HEK293 (cell line): ENCODE data around the gene PKLR.
A peak's percentile ranks its signal among the peaks of the same experiment; 100 is the strongest.

ENCODE experiments used
- CTCF ChIA-PET: fragments of 350-600 bp; formaldehyde crosslinking; extraction: SDS; loops from one replicate; lab custom pipeline; 2021; ENCODE audit warnings: antibody characterized with exemption; lab: Yijun Ruan, JAX
- POLR2A ChIA-PET: fragments of 300-600 bp; formaldehyde crosslinking; extraction: SDS; loops from one replicate; lab custom pipeline; 2020; ENCODE audit warnings: antibody characterized with exemption, inconsistent platforms; lab: Yijun Ruan, JAX
- H3K27ac ChIP-seq: fragments of 200-500 bp; sonication (Bioruptor generic); 2 replicates; pipeline ENCODE4 v1.5.1; 2014; ENCODE audit warnings: low read depth, low read length, control low read depth, inconsistent platforms; ENCODE audit errors: extremely low read depth
- H3K36me3 ChIP-seq, 2 experiments: fragments of 200-500 bp in 1 of 2; sonication (Bioruptor generic) in 1 of 2; 1 replicate in 1 of 2; 2 replicates in 1 of 2; pipeline ENCODE4 v1.5.1; 2014 to 2017; ENCODE audit warnings: inconsistent platforms in 2 of 2, low read length in 2 of 2; ENCODE audit not compliant: control insufficient read depth in 2 of 2, insufficient read depth in 1 of 2
- H3K4me1 ChIP-seq: fragments of 200-500 bp; sonication (Bioruptor generic); 2 replicates; pipeline ENCODE4 v1.5.1; 2014; ENCODE audit warnings: mild to moderate bottlenecking, low read length, inconsistent platforms; ENCODE audit not compliant: control insufficient read depth, insufficient read depth
- H3K4me3 ChIP-seq: 2 replicates; pipeline ENCODE4 v1.5.1; 2011; ENCODE audit warnings: low read depth, mild to moderate bottlenecking, control low read depth, low read length, moderate library complexity
- H3K9me3 ChIP-seq: fragments of 200-500 bp; sonication (Bioruptor generic); 2 replicates; pipeline ENCODE4 v1.5.1; 2014; ENCODE audit warnings: low read depth, low read length, inconsistent platforms; ENCODE audit not compliant: control insufficient read depth, insufficient read depth
- GLI4 ChIP-seq: fragments of 450-650 bp; formaldehyde crosslinking; IDR thresholded peaks from 2 replicates; pipeline ENCODE4 v1.5.1; 2016; ENCODE audit warnings: missing biosample characterization, missing genetic modification characterization
- GLIS1 ChIP-seq: fragments of 450-650 bp; formaldehyde crosslinking; IDR thresholded peaks from 2 replicates; pipeline ENCODE4 v1.5.1; 2016; ENCODE audit warnings: missing biosample characterization, missing genetic modification characterization
- MEIS1 ChIP-seq: sonication (generic); formaldehyde crosslinking; IDR thresholded peaks from 2 replicates; pipeline ENCODE4 v1.8.1; 2022; ENCODE audit warnings: missing genetic modification reagents, mild to moderate bottlenecking, borderline replicate concordance
- PRDM1 ChIP-seq: fragments of 450-650 bp; formaldehyde crosslinking; IDR thresholded peaks from 2 replicates; pipeline ENCODE4; 2016; ENCODE audit warnings: missing biosample characterization, missing genetic modification characterization
- SP3 ChIP-seq: fragments of 450-650 bp; formaldehyde crosslinking; IDR thresholded peaks from 2 replicates; pipeline ENCODE4 v1.5.1; 2016; ENCODE audit warnings: missing biosample characterization, missing genetic modification characterization
- TRIM28 ChIP-seq: IDR thresholded peaks from 2 replicates; pipeline ENCODE4 v1.6.1; 2011; ENCODE audit warnings: low read length, control low read depth, borderline replicate concordance
- WT1 ChIP-seq: fragments of 450-650 bp; formaldehyde crosslinking; IDR thresholded peaks from 2 replicates; pipeline ENCODE4 v1.5.1; 2016; ENCODE audit warnings: missing biosample characterization, missing genetic modification characterization
- YY1 ChIP-seq: fragments of 450-650 bp; formaldehyde crosslinking; IDR thresholded peaks from 2 replicates; pipeline ENCODE4 v1.5.1; 2018; ENCODE audit warnings: missing biosample characterization, missing genetic modification characterization
- ZBTB20 ChIP-seq: fragments of 450-650 bp; formaldehyde crosslinking; IDR thresholded peaks from 2 replicates; pipeline ENCODE4 v1.5.1; 2016; ENCODE audit warnings: missing biosample characterization, missing genetic modification characterization
- ZBTB48 ChIP-seq: fragments of 450-650 bp; formaldehyde crosslinking; IDR thresholded peaks from 2 replicates; pipeline ENCODE4 v1.5.1; 2016; ENCODE audit warnings: missing biosample characterization, missing genetic modification characterization
- ZNF112 ChIP-seq: fragments of 450-650 bp; formaldehyde crosslinking; IDR thresholded peaks from 2 replicates; pipeline ENCODE4 v1.5.0; 2017; ENCODE audit warnings: missing biosample characterization, missing genetic modification characterization
- ZNF223 ChIP-seq: fragments of 450-650 bp; formaldehyde crosslinking; IDR thresholded peaks from 2 replicates; pipeline ENCODE4 v1.5.1; 2016; ENCODE audit warnings: missing biosample characterization, missing genetic modification characterization
- ZNF302 ChIP-seq: fragments of 450-650 bp; formaldehyde crosslinking; IDR thresholded peaks from 2 replicates; pipeline ENCODE4 v1.5.1; 2016; ENCODE audit warnings: missing biosample characterization, missing genetic modification characterization, low read depth
- ZNF433 ChIP-seq: fragments of 450-650 bp; formaldehyde crosslinking; IDR thresholded peaks from 2 replicates; pipeline ENCODE4 v1.5.1; 2016; ENCODE audit warnings: missing biosample characterization, missing genetic modification characterization, low read depth
- ZNF549 ChIP-seq: fragments of 450-650 bp; IDR thresholded peaks from 2 replicates; pipeline ENCODE4 v1.5.1; 2018; ENCODE audit warnings: missing biosample characterization, missing genetic modification characterization, mild to moderate bottlenecking, inconsistent platforms, moderate library complexity
- ZNF558 ChIP-seq: fragments of 450-650 bp; formaldehyde crosslinking; IDR thresholded peaks from 2 replicates; pipeline ENCODE4 v1.5.1; 2016; ENCODE audit warnings: missing biosample characterization, missing genetic modification characterization
- ZNF621 ChIP-seq: fragments of 450-650 bp; formaldehyde crosslinking; IDR thresholded peaks from 2 replicates; pipeline ENCODE4 v1.5.1; 2017; ENCODE audit warnings: missing biosample characterization, missing genetic modification characterization
- ZNF626 ChIP-seq: fragments of 450-650 bp; sonication (Bioruptor Pico); formaldehyde crosslinking; IDR thresholded peaks from 2 replicates; pipeline ENCODE4 v1.5.1; 2018; ENCODE audit warnings: missing biosample characterization, missing genetic modification characterization, inconsistent platforms
- ZNF629 ChIP-seq: fragments of 450-650 bp; formaldehyde crosslinking; IDR thresholded peaks from 2 replicates; pipeline ENCODE4 v1.5.1; 2017; ENCODE audit warnings: missing biosample characterization, missing genetic modification characterization
- ZXDB ChIP-seq: fragments of 450-650 bp; formaldehyde crosslinking; IDR thresholded peaks from 2 replicates; pipeline ENCODE4 v1.5.1; 2016; ENCODE audit warnings: missing biosample characterization, missing genetic modification characterization
- TF ChIP-seq, protein P1 (sequence below): fragments of 450-650 bp; formaldehyde crosslinking; IDR thresholded peaks from 2 replicates; pipeline ENCODE4 v1.5.1; 2016; ENCODE audit warnings: missing biosample characterization, missing genetic modification characterization
- TF ChIP-seq, protein P2 (sequence below): fragments of 450-650 bp; formaldehyde crosslinking; IDR thresholded peaks from 2 replicates; pipeline ENCODE4 v1.5.1; 2017; ENCODE audit warnings: missing biosample characterization, mild to moderate bottlenecking, missing genetic modification characterization, moderate library complexity
- TF ChIP-seq, protein P3 (sequence below): fragments of 450-650 bp; formaldehyde crosslinking; IDR thresholded peaks from 2 replicates; pipeline ENCODE4 v1.5.1; 2016; ENCODE audit warnings: missing biosample characterization, missing genetic modification characterization
- TF ChIP-seq, protein P4 (sequence below): fragments of 450-650 bp; formaldehyde crosslinking; IDR thresholded peaks from 2 replicates; pipeline ENCODE4 v1.5.1; 2017; ENCODE audit warnings: missing biosample characterization, missing genetic modification characterization
- TF ChIP-seq, protein P5 (sequence below): fragments of 450-650 bp; formaldehyde crosslinking; IDR thresholded peaks from 2 replicates; pipeline ENCODE4 v1.5.1; 2016; ENCODE audit warnings: missing biosample characterization, missing genetic modification characterization
- TF ChIP-seq, protein P6 (sequence below): fragments of 450-650 bp; formaldehyde crosslinking; IDR thresholded peaks from 2 replicates; pipeline ENCODE4 v1.5.1; 2016; ENCODE audit warnings: missing biosample characterization, missing genetic modification characterization

PKLR gene

DNA sequence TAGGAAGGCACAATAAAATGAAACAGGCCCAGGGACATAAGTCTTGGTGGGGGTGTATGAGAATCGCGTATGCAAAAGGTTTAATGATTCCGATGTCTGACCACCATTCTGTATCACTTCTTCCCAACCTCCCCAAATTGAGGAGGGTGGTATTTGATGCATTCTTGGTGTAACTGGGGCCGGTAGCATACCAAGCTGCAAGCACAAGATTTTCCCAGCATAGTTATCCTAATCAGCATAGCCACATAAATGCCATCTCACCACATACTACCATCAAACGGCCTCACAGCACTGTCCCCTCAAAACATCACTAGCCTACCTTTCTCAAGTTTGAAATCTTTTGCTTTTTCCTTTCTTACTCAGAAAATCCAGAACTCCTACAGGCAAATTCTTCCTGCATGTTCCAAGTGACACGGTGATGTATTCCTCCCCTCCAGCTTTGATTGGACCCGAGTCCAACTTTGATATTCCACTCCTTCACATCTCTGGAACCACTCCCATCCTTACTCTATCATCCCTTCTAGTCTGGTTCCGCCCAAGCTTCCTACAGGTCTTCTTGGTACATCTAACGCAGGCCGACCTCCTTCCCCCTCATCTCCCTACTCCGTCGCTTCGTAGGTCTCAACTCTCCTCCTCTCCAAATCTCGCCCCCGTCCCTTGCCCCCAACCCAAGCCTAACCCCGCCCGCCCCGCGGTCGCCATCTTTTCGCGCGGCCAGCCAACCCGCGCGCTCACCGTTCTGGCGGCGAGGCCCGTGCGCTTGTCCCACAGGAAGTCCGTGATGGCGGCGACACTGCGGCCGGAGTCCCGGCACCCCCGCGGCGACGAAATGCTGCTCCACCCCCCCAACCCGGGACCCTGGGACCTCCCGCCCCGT lies 28.5 kb downstream of the PKLR start:
- POLR2A ChIA-PET, result interaction anchor here (0.6 to 4.6 kb wide), 20 partner anchors 9 to 337 kb away, joined by 3 to 54 read pairs (median 6); partner anchors contain the start of genes ASH1L, ENTREP3, FDPS and SCAMP3
- no peaks in the 10 kb centered on the region for H3K4me1 ChIP-seq
- H3K9me3 ChIP-seq, result no peaks in the 10 kb centered on the region
- H3K27ac ChIP-seq, result peak overlapping the region; percentile 71
- peaks cover 23 to 45% of the 10 kb centered on the region in 2 experiments for H3K36me3 ChIP-seq
- CTCF ChIA-PET, result interaction anchor here (0.5 to 5.2 kb wide), 4 partner anchors 13 to 183 kb away, joined by 3 to 45 read pairs (median 4); partner anchors contain the start of gene THBS3
- peak overlapping the region; percentile 88 for H3K4me3 ChIP-seq
- TF ChIP-seq ZNF433 (tag by site-specific recombination) (no peak), ZBTB20 (tag by site-specific recombination) (peak; percentile 94), ZNF549 (tag by site-specific recombination) (no peak), ZXDB (tag by site-specific recombination) (0 out of 2 replicates have a peak, but pooled peaks have one; percentile 66), PRDM1 (tag by site-specific recombination) (no peak), ZNF302 (tag by site-specific recombination) (no peak), ZNF558 (tag by site-specific recombination) (no peak), GLI4 (tag by site-specific recombination) (no peak; the same call in 1 of the 2 replicates), ZNF621 (tag by site-specific recombination) (no peak), ZNF223 (tag by site-specific recombination) (no peak), SP3 (no peak), YY1 (peak; percentile 89), ZNF629 (no peak), ZBTB48 (tag by site-specific recombination) (peak; percentile 68), MEIS1 (CRISPR knock-in tag) (no peak), ZNF112 (tag by site-specific recombination) (no peak), WT1 (tag by site-specific recombination) (peak; percentile 17; the same call in 1 of the 2 replicates), GLIS1 (tag by site-specific recombination) (no peak), TRIM28 (no peak), ZNF626 (tag by site-specific recombination) (no peak)
- TF ChIP-seq, protein P1, sequence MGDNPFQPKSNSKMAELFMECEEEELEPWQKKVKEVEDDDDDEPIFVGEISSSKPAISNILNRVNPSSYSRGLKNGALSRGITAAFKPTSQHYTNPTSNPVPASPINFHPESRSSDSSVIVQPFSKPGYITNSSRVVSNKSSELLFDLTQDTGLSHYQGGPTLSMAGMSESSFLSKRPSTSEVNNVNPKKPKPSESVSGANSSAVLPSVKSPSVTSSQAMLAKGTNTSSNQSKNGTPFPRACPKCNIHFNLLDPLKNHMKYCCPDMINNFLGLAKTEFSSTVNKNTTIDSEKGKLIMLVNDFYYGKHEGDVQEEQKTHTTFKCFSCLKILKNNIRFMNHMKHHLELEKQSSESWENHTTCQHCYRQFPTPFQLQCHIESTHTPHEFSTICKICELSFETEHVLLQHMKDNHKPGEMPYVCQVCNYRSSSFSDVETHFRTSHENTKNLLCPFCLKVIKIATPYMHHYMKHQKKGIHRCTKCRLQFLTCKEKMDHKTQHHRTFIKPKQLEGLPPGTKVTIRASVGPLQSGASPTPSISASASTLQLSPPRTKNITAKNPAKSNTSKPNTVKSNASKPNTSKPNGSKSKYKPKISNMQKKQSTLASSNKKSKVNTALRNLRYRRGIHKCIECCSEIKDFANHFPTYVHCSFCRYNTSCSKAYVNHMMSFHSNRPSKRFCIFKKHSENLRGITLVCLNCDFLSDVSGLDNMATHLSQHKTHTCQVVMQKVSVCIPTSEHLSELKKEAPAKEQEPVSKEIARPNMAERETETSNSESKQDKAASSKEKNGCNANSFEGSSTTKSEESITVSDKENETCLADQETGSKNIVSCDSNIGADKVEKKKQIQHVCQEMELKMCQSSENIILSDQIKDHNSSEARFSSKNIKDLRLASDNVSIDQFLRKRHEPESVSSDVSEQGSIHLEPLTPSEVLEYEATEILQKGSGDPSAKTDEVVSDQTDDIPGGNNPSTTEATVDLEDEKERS (tag by site-specific recombination), result no peak
- TF ChIP-seq, protein P2, sequence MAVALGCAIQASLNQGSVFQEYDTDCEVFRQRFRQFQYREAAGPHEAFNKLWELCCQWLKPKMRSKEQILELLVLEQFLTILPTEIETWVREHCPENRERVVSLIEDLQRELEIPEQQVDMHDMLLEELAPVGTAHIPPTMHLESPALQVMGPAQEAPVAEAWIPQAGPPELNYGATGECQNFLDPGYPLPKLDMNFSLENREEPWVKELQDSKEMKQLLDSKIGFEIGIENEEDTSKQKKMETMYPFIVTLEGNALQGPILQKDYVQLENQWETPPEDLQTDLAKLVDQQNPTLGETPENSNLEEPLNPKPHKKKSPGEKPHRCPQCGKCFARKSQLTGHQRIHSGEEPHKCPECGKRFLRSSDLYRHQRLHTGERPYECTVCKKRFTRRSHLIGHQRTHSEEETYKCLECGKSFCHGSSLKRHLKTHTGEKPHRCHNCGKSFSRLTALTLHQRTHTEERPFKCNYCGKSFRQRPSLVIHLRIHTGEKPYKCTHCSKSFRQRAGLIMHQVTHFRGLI (tag by site-specific recombination), result 0 out of 2 replicates have a peak, but pooled peaks have one; percentile 45
- TF ChIP-seq, protein P3, sequence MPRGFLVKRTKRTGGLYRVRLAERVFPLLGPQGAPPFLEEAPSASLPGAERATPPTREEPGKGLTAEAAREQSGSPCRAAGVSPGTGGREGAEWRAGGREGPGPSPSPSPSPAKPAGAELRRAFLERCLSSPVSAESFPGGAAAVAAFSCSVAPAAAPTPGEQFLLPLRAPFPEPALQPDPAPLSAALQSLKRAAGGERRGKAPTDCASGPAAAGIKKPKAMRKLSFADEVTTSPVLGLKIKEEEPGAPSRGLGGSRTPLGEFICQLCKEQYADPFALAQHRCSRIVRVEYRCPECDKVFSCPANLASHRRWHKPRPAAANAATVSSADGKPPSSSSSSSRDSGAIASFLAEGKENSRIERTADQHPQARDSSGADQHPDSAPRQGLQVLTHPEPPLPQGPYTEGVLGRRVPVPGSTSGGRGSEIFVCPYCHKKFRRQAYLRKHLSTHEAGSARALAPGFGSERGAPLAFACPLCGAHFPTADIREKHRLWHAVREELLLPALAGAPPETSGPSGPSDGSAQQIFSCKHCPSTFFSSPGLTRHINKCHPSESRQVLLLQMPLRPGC (tag by site-specific recombination), result no peak
- TF ChIP-seq, protein P4, sequence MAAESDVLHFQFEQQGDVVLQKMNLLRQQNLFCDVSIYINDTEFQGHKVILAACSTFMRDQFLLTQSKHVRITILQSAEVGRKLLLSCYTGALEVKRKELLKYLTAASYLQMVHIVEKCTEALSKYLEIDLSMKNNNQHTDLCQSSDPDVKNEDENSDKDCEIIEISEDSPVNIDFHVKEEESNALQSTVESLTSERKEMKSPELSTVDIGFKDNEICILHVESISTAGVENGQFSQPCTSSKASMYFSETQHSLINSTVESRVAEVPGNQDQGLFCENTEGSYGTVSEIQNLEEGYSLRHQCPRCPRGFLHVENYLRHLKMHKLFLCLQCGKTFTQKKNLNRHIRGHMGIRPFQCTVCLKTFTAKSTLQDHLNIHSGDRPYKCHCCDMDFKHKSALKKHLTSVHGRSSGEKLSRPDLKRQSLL (tag by site-specific recombination), result peak; percentile 87; the same call in 1 of the 2 replicates
- TF ChIP-seq, protein P5, sequence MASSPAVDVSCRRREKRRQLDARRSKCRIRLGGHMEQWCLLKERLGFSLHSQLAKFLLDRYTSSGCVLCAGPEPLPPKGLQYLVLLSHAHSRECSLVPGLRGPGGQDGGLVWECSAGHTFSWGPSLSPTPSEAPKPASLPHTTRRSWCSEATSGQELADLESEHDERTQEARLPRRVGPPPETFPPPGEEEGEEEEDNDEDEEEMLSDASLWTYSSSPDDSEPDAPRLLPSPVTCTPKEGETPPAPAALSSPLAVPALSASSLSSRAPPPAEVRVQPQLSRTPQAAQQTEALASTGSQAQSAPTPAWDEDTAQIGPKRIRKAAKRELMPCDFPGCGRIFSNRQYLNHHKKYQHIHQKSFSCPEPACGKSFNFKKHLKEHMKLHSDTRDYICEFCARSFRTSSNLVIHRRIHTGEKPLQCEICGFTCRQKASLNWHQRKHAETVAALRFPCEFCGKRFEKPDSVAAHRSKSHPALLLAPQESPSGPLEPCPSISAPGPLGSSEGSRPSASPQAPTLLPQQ (tag by site-specific recombination), result no peak
- TF ChIP-seq, protein P6, sequence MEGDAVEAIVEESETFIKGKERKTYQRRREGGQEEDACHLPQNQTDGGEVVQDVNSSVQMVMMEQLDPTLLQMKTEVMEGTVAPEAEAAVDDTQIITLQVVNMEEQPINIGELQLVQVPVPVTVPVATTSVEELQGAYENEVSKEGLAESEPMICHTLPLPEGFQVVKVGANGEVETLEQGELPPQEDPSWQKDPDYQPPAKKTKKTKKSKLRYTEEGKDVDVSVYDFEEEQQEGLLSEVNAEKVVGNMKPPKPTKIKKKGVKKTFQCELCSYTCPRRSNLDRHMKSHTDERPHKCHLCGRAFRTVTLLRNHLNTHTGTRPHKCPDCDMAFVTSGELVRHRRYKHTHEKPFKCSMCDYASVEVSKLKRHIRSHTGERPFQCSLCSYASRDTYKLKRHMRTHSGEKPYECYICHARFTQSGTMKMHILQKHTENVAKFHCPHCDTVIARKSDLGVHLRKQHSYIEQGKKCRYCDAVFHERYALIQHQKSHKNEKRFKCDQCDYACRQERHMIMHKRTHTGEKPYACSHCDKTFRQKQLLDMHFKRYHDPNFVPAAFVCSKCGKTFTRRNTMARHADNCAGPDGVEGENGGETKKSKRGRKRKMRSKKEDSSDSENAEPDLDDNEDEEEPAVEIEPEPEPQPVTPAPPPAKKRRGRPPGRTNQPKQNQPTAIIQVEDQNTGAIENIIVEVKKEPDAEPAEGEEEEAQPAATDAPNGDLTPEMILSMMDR (tag by site-specific recombination), result no peak
